ENCODE measurements around the gene SOWAHA. TPM values are rescaled to one million over a fixed set of nuclear protein-coding genes. Genes with fewer than 3 reads are reported as not detected.

SOWAHA gene
- total RNA-seq (2022; extraction: Qiagen RNA extraction) = 0.08 to 0.16 TPM (median 0.10 TPM) in 5 replicates

GRCh38 chr5:132812781-132813598 lies at the start of gene SOWAHA:
SOWAHA (plus strand) TSS chr5:132813302; CDS start chr5:132813622, 320 bp downstream.

GRCh38 chr5:132777209-132778069 lies 35.7 kb upstream of the SOWAHA start, which contains the start of gene SEPTIN8:
SEPTIN8 (minus strand) TSS chr5:132777239; CDS start chr5:132777137, 102 bp downstream.

GRCh38 chr5:132830436-132831094 lies 17.5 kb downstream of the SOWAHA start, which contains the start of gene SHROOM1:
SHROOM1 (minus strand) TSS chr5:132830647; CDS start chr5:132826140, 4,507 bp downstream.

Other genes with a start within 250 kb of the SOWAHA start
- 0.08 to 0.10 TPM in 2 of 5 replicates, not detected in the others for gene IL13, start 155.1 kb upstream of the SOWAHA start, total RNA-seq (2022; extraction: Qiagen RNA extraction)
- not detected in 5 replicates for gene IL4, start 139.3 kb upstream of the SOWAHA start, total RNA-seq (2022; extraction: Qiagen RNA extraction)
- 5.9 to 10.5 TPM (median 8.2 TPM) in 5 replicates for gene KIF3A, start 75.8 kb upstream of the SOWAHA start, total RNA-seq (2022; extraction: Qiagen RNA extraction)
- gene CCNI2, start 65.9 kb upstream of the SOWAHA start, total RNA-seq (2022; extraction: Qiagen RNA extraction) = 0.07 to 0.26 TPM (median 0.10 TPM) in 4 of 5 replicates, not detected in the other
- gene SEPTIN8, start 36.1 kb upstream of the SOWAHA start, total RNA-seq (2022; extraction: Qiagen RNA extraction) = 17.8 to 21.9 TPM (median 19.3 TPM) in 5 replicates
- 7.2 to 10.4 TPM (median 10.0 TPM) in 5 replicates for gene SHROOM1, start 17.3 kb downstream of the SOWAHA start, total RNA-seq (2022; extraction: Qiagen RNA extraction)
- 0.19 to 0.31 TPM (median 0.25 TPM) in 5 replicates for gene GDF9, start 53.2 kb downstream of the SOWAHA start, total RNA-seq (2022; extraction: Qiagen RNA extraction)
- 340 to 546 TPM (median 496 TPM) in 5 replicates for gene UQCRQ, start 53.3 kb downstream of the SOWAHA start, total RNA-seq (2022; extraction: Qiagen RNA extraction)
- 0.43 to 1.2 TPM (median 0.65 TPM) in 5 replicates for gene LEAP2, start 60.4 kb downstream of the SOWAHA start, total RNA-seq (2022; extraction: Qiagen RNA extraction)
- 18.9 to 27.3 TPM (median 24.8 TPM) in 5 replicates for gene AFF4, start 150.3 kb downstream of the SOWAHA start, total RNA-seq (2022; extraction: Qiagen RNA extraction)
- 25.5 to 31.8 TPM (median 27.0 TPM) in 5 replicates for gene ZCCHC10, start 213.2 kb downstream of the SOWAHA start, total RNA-seq (2022; extraction: Qiagen RNA extraction)
- gene HSPA4, start 238.7 kb downstream of the SOWAHA start, total RNA-seq (2022; extraction: Qiagen RNA extraction) = 139 to 165 TPM (median 164 TPM) in 5 replicates

Data from A549 treated with AZD2906 at 1 μM for 4 hours (cell line).